HG03103 (cell line): ENCODE measurements around the gene KRT14.
"Not testable (repeated sequence)": the region's sequence is repeated elsewhere in the genome, so short reads cannot be mapped to it uniquely, and the experiment has no call there.

ENCODE experiments used
- ATAC-seq: cut with Tn5 transposase; IDR thresholded peaks from one replicate; pipeline ENCODE4 v1.9.1; 2021; ENCODE audit warnings: low read depth; ENCODE audit not compliant: unreplicated experiment

The KRT14 gene

DNA sequence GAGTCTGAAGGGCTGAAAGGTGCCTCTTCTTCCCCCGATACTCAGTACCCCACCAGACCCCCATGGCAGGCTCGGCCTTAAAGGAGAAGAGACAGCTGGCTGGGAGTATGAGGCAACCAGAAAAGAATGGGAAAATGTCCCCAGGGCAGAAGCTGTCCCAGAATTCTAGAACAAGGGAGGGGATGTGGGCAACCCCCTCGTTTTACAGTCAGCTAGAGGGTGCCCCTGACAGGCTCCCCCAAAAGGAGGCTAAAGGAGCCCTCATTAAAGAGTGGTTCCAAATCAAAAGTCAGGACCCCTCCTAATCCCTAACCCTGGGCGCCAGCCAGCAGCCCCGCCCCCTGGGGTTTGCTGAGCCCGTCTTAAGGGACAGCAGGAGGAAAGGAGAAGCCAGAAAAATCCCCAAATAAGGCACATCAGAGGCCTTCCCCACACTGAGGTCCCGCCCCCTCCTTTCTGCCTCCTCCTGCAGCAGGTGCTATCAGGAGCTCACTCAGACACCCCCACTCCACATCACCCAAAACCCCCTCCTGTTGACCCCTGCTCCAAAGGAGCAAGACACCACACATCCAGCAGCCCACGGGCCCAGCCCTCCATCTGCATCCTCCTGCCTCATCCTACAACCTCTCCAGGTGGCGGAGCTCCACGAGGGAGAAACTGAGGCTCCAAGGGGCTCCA lies 36.6 kb upstream of the KRT14 start:
- ATAC-seq: not testable (repeated sequence)

DNA sequence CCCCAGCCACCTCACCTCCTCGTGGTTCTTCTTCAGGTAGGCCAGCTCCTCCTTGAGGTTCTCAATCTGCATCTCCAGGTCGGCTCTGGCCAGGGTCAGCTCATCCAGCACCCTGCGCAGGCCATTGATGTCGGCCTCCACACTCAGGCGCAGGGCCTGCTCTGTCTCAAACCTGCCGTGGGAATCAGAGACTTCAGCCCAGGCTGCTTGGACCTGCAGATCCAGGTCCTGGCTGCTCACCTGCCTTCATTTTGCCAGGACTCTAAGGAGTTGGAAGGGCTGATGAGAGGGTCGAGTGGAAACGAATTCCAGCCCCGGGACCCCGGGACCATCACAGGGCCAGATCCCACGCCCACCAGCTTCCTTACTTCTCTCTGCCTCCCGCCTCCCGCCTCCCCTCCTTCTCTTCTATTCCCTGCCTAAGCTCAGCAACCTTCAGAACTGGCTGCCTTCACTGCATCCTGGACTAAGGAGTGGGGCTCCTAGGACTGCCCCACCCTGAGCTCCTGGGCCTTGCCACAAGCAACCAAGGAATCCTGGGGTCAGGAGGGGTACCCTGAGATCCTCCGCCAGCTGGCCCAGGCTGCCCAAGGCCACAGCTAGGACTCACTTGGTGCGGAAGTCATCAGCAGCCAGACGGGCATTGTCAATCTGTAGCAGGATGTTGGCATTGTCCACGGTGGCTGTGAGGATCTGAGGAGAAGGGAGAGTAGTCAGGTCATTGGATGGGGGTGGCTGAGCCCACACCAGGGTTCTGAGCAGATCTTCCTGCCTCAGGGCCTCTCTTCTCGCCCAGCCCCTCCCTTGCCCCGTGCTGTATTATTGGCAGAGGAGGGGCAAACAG lies 35.9 kb upstream of the KRT14 start:
- not testable (repeated sequence) for ATAC-seq

DNA sequence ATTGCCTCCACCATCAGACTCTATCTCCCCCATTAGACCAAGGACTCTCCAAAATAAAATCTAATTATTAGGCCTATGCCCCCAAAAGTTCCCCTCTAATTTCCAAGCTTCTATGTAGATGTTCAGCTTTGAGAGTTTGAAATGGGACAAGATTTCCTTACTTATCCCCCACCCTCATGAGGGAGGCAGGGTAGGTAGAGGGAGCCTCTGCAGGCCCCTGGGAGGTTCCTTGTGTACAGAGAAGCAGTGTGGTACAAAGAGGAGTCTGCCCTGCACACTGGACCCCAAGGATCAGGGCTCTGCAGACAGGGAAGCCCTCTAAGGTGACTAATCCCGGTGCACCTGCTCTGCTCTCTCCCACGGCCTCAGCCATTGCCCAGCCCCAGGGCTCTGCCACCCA lies 35.2 kb upstream of the KRT14 start:
- ATAC-seq: no peak

DNA sequence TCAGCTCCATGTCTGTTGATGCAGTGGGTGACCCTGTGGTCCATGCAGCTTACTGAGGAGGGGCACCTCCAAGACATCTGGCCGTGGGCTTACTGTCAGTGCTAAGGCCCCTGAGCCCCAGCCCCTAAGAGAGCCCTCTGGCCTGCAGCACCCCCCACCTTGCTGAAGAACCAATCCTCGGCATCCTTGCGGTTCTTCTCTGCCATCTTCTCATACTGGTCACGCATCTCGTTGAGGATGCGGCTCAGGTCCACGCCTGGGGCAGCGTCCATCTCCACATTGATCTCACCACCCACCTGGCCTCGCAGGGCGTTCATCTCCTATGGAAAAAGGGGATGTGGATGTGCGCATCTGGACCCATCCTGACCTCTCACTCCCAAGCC lies 34.7 kb upstream of the KRT14 start:
- not testable (repeated sequence) for ATAC-seq

DNA sequence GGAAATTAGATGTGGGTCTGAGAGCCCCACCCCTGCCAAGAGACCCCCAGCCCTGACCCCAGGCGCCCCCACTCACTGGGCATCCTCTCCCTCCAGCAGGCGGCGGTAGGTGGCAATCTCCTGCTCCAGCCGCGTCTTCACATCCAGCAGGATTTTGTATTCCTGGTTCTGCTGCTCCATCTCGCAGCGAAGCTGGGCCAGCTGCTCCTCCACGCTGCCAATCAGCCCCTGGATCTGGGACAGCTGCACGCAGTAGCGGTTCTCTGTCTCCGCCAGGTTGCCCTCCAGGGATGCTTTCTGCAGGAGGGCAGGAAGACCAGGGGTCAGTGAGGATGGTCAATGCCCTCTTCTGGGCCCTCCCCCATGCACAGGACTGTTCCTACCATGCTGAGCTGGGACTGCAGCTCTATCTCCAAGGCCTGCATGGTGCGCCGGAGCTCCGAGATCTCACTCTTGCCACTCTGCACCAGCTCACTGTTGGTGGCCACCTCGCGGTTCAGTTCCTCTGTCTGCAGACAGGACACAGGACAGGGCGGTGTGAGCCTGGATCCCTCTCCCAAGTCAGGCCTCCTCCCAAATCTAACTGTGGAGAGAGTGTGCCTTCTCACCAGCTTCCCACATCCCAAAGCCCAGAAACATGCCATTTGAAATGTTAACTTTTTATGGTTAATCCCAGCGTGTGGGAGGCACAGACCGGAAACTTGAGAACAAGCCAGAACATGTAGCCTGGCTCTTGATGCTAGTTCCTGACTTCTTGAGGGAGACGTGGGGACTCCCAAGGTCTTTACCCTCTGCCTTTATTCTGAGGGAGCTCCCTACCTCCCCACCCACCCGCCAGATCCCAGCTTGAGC lies 34.1 kb upstream of the KRT14 start:
- ATAC-seq: no peak

DNA sequence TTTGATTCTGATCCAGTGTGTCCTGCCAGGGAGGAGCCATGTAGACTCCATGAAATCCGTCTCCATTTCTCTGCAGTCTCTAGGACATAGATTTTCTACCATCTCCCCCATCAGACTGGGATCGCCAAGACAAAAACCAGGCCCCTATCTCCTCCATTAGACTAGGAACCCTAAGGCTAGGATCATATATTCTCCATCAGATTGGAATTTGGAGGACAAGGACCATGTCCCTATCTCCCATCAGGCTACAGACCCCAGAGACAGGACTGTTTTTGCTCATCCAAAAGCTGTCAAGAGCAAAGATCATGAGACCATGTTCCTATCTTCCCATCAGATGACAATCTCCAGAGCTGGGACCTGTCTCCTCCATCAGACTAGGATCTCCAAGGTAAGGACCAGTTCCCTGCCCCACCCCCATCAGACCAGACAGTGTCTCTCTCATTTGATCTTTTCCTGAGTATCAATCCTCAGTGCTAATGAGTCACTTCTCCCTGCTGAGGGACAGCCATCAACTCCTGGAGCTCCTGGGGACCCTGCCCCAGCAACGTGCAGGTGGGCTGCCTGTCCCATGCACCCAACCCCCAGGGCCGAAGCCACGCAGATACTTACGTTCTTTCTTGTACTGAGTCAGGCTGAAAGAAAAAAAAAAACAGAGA lies 33.4 kb upstream of the KRT14 start:
- not testable (repeated sequence) for ATAC-seq

DNA sequence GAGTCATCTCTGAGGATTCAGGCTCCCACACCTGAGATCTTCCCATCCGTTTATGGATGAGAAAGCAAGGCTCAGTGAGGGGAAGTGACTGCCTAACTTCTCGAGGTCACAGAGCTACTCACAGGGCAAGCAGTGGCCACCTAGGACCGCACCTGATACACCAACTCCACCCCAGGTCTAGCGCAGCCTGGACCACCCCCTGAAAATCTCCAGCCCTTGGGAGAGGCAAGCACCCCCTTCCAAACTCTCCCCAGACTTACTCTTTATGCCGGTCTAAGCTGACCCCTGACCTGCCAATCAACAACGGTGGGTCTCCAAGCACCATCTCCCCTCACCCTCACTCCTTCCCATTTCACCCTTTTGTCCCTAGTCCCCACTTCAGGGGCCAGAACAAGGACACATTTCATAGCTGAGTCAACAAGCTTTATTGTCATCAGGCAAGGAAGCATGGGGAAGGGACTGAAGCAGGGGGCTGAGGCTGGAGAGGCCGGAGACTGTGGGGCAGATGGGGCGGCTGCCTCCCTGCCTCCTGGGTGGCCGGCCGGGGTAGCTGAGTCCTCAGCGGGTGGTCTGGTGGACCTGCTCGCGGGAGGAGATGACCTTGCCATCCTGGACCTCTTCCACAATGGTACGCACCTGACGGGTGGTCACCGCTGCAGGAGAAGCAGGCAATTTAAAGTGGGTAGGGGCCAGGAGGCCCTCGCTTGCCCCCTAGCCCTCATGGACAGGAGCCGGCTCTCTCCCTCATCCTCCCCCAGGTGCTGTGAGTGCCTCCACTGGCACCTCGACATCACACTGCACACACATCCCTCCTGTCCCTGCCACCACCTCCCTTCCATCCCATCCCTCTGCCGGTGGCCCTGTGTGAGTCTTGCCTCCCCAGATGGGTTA lies 32.6 kb upstream of the KRT14 start:
- ATAC-seq: no peak

DNA sequence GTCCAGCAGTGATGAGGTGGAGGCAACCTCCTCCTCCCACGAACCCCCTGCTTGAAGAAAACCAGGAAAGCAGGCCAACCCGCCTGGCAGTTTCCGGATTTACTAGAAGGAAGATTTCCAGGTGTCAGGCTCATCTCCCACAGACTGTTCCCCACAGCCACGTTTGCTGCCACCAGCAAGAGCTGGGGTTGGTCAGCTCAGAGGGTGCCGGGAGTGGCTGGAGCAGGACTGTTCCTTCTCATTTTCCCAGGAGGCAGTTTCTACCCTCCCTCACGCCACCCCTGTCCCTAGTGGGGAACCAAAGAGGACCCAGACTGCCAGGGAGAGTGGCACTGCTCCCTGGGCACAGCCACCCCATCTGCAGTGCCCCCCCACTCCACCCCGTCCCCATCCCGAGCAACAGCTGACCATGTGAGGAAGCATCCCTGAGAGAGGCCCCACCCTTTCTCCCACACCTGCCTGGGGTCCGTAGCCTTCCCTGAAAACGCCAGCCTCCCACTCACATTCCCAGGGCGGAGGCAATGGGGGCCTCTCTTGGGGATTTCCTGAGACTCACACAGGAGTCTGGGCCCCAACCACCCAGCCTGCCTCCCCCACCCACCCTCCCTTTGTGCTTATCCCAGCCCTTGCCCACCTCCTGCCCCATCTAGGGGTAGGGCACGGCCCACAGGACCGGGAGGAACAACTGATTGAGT lies 31.8 kb upstream of the KRT14 start:
- no peak for ATAC-seq

DNA sequence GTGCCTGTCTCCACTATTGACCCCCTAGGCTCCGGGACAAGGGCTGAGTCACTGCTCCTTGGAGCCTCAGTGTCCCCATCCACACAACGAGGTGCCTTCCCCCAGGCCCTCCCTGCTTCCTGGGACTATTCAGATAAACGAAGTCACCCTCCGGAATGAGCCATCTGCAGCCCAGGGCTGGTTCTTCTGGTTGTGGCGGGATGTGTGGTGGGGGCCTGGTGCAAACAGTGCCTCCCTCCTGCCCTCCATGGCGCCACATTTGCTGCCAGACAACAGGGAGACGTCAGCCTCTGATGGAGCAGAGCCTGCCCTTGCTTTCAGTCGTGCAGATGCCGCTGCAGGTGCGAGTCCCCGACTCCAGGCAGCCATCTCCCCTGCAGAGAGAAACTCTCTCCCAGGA lies 31.0 kb upstream of the KRT14 start:
- ATAC-seq: no peak

DNA sequence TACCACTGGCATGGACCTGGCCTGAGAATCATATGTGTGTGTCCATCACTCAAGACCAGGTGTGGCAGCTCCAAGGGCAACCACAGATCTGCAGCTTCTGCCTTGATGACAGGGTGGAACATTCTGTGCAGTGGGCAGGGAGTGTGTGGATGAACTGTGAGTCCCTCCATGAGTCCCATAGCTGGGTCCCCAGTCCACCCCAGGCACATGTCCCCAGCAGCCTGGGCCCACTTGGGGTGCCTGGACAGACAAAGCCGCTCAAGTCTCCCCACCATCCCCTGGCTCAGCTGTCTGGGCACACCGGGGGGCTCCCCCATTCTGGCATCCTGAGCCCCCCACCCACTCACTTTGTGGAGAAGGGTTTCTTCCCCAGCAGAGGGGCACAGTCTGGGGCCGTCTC lies 30.4 kb upstream of the KRT14 start:
- no peak for ATAC-seq

DNA sequence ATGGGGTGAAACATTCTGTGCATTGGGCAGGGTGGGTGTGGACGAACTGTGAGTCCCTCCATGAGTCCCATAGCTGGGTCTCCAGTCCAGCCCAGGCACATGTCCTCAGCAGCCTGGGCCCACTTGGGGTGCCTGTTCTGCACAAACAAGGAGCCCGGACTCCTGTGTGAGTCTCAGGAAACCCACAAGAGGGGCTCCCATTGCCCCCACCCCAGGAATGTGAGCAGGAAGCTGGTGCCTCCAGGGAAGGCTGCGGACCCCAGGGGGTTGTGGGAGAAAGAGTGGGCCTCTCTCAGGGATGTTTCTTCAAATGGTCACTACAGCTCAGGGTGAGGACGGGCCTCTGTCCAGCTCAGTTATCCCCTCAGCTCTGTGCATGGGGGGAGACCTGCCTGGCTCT lies 29.8 kb upstream of the KRT14 start:
- ATAC-seq: not testable (repeated sequence)

DNA sequence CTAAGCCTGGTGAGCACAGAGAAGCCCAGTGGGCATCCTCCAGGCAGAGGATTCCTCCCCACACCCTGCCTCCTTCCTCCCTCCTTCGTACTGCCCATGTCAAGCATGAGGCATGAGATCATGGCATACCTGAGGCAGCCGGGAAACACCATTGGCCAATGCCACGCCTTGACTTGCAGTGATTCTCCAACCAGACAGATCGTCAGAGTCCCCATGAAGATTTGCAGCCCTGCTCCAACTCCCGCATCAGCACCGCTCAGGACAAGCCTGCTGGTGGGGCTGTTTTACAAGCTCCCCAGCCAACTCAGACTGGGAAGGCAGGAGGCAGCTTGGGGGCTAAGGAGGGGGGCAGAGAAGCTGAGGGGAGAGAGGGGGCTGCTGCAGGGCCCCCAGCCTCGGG lies 28.8 kb upstream of the KRT14 start:
- no peak for ATAC-seq

DNA sequence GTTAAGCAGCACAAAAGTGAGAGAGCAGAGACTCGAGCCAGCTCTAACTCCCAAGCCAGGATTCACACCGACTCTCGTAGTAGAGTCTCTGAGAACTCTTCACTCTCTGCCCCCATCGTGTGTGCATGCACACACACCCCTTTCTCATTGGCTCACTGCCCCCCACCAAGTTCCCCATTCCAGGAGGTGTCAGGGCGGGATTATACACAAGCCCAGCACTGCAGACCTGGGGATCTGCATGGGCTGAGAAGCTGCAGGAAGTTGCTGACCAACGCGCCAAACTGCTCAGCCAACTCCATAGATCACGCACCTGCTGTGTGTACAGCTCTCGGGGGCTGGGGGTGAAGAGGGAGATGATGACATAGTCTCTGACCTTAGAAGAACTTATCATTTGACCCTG lies 28.1 kb upstream of the KRT14 start:
- ATAC-seq: not testable (repeated sequence)

DNA sequence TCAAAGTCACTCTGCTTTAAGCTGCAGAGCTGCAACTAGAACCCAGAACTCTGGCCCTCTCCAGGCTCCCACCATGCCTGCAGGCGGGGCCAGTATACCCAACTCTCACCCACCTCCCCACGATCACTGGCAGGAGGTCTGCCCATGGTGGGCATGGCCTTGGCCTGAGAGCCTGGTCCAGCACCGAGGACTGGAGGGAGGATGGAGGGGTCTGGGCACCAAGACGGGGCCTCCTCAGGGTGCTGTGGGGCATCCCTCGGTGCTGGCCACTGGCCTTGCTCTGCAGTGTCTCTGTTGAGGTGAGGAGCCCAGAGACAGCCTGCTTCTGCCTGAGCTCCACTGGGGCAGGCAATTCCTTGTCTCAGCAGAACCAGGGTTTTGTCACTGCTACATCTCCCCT lies 27.4 kb upstream of the KRT14 start:
- ATAC-seq: no peak

DNA sequence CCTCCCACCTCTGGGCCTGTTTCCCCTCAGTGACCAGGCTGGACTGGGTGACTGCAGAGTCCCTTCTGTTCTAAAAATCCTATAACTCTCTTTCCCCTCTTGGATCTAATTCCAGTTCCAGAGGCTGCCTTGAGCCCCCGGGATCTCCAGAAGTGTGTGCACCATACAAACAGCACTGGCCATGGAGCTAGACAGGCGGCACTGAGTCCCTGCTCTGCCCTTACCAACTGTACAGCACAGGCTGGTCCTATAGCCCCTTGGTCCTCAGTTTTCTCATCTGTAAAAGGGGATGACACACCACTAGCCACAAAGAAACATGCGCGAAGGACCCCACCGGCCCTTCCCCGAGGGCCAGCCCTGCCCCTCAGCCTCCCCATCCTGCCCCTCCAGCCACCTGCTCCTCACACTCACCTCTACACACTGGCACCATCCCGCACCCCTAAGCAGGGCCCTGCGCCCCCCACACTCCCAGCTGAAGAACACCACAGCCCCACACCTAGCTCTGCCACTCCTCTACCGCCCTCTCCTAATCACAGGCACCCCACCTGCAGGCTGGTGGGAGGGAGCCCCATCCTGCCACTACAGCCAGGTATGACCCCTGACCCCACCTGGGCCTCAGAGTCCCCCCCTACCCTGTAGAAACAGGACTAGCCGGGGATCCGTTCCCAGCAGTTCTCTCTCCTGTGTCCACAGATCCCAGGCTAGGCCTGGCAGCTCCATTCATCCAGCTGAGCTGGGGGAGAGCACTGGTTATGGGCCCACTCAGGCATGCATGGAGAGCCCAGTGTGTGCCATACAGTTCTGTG lies 26.8 kb upstream of the KRT14 start:
- ATAC-seq: no peak

DNA sequence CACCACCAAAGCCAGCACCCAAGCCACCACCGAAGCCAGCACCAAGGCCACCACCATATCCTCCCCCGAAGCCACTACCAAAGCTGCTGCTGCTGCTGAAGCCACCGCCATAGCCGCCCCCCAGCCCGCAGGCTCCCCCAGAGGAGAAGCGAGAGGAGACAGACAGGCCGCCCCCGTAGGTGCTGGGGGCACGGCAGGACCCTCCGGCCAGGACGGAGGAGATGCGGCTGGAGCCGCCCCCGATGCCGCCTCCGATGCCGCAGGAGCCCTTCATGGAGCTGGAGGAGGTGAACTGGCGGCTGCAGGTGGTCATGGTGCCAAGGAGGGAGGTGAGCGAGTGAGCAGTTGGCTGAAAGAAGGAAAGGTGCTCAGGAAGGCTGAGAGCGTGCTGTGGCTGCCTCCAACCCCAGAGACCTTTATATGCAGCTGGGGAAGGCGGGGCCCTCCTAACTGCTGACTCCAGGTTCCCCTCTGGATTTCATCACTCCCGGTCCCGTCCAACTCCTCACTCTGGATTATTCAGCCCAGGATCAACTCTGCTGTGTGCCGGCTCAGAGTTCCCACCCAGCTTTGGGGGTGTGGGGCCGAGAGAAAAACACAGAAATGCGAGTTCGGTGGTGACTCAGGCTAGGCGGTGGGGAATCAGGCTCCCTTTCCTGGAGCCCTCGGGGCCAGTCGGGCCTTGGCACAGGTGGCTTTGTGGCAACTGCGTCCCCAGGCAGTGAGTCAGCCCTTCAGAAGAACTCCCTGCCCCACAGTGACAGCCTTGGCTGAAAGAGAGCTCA lies 25.9 kb upstream of the KRT14 start, which contains the start of gene KRT16:
Gene KRT16 (minus strand): TSS at position 392 of the 785 bp plus-strand sequence. CDS start 79 bp downstream, at position 313.
- not testable (repeated sequence) for ATAC-seq

DNA sequence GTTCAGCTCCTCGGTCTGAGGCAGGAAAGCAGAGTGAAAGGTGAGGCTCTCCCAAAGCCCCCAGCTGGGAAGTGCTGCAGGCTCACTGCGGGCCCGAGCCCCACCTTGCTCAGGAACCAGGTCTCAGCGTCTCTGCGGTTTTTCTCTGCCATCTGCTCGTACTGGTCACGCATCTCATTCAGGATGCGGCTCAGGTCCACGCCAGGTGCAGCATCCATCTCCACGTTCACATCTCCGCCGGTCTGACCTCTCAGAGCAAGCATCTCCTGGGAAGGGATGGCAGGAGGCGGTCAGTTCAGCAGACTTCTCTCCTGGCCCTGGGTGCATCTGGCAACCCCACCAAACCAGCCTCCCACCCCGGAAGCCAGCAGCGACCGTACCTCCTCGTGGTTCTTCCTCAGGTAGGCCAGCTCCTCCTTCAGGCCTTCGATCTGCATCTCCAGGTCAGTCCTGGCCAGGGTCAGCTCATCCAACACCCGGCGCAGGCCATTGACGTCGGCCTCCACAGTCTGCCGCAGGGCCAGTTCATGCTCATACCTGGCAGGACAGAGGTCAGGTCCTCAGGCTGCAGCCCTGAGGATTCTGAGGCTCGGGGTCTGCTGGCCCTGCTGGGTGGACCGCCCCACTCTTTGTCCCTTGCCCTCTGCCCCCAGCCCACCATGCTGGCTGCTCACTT lies 24.4 kb upstream of the KRT14 start:
- no peak for ATAC-seq
